Heart left ventricle (tissue), 13 donors: Measurements from ENCODE around the gene SAMD11.

Experiments used
- CTCF ChIP-seq, 12 donors: fragments of 200-600 bp; sonication (generic) in 4 of 12; IDR thresholded peaks; one replicate each; pipeline versions ENCODE4 v1.5.0 to v1.8.0; 2018 to 2022; ENCODE audit warnings: antibody characterized with exemption in 12 of 12, mild to moderate bottlenecking in 5 of 12
- POLR2A ChIP-seq, 2 donors: fragments of 450-650 bp; IDR thresholded peaks; one replicate each; pipeline ENCODE4 v1.6.1; 2017; ENCODE audit warnings: antibody characterized with exemption in 2 of 2, mild to moderate bottlenecking in 2 of 2, moderate library complexity in 2 of 2
- donor health status: ischemic (EF 13 %, LVEDD 7.1; RV severe dilation, severe dysfunction).
- donor health status: DM: no; HTN: yes; CAD: no.
- donor health status: DM: no; HTN: no; CAD: no.
- donor health status: ischemic (EF 25% LVEDD 6.9; RV normal size, moderate dysfunction).
- donor health status: ischemic (EF 25% LVEDD 5.7; RV mildly dilated, moderate dysfunction).
- donor health status: ischemic (EF 35%, LVEDD 5.7; RV mildly dilated, moderate dysfunction).
- donor health status: nonischemic (EF 11% LVEDD 7.7; RV severe dilation, severe dysfunction).
- donor health status: DM: yes; HTN: yes; CAD: no.
- donor health status: PGD.
- donor health status: ischemic (EF 29% LVEDD 5.4; RV normal size, mild dysfunction).
- donor health status: nonischemic (EF 23%, LVEDD 6.1; RV moderate dilation, normal function).

DNA sequence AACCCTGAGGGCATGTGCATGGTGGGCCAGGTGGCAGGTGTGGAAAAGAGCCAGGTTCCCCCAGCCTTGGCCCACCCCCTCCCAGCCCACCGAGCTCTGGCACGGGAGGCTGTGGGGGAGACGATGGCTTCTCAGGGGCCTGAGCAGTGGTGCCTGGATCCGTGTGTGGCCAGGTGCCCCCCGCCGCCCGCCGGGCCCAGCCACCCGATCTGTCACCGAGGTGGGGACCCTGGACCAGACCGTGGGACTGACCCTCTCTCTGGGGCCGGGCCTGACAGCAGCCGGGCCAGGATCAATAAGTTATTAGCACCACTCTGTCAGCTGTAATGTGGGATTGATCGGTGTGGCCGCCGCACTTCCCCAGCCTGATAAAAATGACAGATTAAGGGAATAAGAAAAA, 13.8 kb downstream of the SAMD11 start:
- TF ChIP-seq POLR2A (IDR thresholded peaks at IDR 0.05): no peak
- TF ChIP-seq CTCF (IDR thresholded peaks at IDR 0.05): no peak
